ENCODE measurements around the gene TMEM132C. TPM values are rescaled to one million over a fixed set of nuclear protein-coding genes. Genes with fewer than 3 reads are reported as not detected.

TMEM132C gene
- total RNA-seq, 1 donor: not detected

DNA sequence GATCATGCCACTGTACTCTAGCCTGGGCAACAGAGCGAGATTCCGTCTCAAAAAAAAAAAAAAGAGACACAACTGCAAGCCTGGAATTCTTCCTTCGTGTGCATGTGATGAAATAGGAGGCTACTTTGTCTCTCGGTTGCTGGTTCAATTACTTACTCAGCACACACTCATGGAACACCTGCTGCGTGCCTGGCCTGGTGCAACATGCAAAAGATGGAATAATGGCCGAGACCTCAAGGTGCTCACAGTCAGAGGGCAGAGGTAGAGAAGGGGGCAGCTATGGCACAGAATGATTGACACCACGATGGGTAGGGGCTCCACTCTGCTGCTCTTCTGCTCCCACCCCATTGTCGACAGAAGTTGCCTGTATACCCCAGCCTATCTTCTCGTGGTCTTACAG lies 444.5 kb downstream of the TMEM132C start:
- DNase-seq (ENCODE audit: low read depth): no peak
- no peak overlapping the region for H3K4me3 ChIP-seq (ENCODE audit: low read depth, low read length)
- TF ChIP-seq, protein P1, sequence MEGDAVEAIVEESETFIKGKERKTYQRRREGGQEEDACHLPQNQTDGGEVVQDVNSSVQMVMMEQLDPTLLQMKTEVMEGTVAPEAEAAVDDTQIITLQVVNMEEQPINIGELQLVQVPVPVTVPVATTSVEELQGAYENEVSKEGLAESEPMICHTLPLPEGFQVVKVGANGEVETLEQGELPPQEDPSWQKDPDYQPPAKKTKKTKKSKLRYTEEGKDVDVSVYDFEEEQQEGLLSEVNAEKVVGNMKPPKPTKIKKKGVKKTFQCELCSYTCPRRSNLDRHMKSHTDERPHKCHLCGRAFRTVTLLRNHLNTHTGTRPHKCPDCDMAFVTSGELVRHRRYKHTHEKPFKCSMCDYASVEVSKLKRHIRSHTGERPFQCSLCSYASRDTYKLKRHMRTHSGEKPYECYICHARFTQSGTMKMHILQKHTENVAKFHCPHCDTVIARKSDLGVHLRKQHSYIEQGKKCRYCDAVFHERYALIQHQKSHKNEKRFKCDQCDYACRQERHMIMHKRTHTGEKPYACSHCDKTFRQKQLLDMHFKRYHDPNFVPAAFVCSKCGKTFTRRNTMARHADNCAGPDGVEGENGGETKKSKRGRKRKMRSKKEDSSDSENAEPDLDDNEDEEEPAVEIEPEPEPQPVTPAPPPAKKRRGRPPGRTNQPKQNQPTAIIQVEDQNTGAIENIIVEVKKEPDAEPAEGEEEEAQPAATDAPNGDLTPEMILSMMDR (IDR thresholded peaks at IDR 0.05; ENCODE audit: insufficient read depth, low read depth, low read length): no peak

DNA sequence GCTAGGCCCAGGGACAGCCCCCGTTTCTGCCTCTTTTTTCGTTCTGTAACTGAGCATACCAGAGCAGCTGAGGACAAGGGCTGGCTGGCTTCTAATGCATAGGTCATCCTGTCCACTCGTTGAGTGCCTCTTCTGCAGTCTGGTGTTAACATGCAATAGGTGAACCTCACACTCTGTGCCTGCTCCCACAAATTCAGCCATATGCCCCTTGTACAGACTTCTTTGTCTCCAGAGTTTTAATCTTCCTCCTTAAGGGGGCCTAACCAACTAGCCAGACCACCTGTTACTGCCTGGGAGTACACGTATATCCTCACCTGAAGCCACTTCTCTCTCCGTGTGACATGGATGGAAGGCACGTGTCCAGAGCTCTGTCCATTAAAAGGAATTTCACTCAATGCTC lies 445.7 kb downstream of the TMEM132C start:
- no peak for DNase-seq (ENCODE audit: low read depth)
- H3K4me3 ChIP-seq (ENCODE audit: low read depth, low read length): no peak overlapping the region
- TF ChIP-seq, protein P1 (IDR thresholded peaks at IDR 0.05; ENCODE audit: insufficient read depth, low read depth, low read length): no peak

DNA sequence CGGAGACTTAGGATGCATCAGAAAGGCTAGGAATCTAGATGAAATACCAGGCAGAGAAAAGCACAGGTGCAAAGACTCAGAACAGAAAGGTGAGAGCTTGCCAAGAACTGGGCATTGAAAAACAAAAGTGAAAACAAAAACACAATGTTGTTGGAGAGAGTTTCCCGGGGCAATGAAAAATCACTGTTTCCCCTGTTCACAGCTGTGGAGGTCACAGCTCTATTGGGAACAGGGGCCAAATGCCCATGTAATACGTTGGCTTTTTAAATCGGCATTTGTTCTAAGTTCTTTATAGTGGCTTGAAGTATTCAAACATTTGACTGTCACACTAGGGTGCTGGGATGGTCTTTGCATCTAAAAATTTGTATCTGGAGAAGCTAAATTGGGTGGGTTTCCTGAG lies 448.5 kb downstream of the TMEM132C start:
- DNase-seq (ENCODE audit: low read depth): no peak
- no peak overlapping the region for H3K4me3 ChIP-seq (ENCODE audit: low read depth, low read length)
- TF ChIP-seq, protein P1 (IDR thresholded peaks at IDR 0.05; ENCODE audit: insufficient read depth, low read depth, low read length): no peak

DNA sequence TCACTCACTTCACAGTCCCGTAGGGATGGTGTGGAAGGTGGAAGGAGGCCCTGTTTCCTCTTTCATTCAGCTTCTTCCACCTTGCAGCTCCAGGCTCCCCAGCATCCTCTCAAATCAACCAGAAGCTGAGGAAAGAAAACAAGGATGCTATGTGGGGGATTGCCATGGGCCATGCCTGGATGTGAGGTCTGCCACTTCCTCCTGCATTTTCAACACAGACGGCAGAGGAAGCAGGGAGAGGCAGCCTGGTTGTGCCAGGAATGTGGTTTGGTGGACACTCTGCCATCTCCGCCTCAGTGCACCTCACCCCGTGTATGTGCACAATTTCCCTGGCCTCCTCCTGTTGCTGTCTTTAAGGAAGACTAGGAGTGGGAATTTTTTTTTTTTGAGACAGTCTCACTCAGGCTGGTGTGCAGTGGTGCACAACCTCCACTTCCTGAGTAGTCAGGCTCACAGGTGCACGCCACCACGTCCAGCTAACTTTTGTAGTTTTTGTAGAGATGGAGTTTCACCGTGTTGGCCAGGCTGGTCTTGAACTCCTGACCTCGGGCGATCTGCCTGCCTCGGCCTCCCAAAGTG lies 457.6 kb downstream of the TMEM132C start:
- H3K4me3 ChIP-seq (ENCODE audit: low read depth, low read length): no peak overlapping the region
- TF ChIP-seq, protein P1 (IDR thresholded peaks at IDR 0.05; ENCODE audit: insufficient read depth, low read depth, low read length): no peak
- DNase-seq (ENCODE audit: low read depth): no peak

DNA sequence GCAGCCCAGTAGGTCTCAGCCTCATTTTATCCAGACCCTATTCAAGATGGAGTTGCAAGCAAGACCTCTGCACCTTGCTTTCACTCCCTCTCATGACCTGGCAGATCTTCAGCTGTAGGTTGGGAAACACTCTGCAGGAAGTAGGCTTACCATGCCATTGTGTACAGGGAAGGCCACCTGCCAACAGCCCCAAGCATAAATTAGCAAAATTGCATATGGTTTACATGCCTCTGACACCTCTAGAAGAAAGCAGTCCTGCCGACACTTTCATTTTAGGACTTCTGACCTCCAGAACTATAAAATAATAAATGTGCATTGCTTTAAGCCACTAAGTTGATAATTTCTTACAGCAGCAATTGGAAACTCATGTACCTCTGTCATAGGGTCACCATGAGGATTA lies 459.9 kb downstream of the TMEM132C start:
- DNase-seq (ENCODE audit: low read depth): no peak
- TF ChIP-seq, protein P1 (IDR thresholded peaks at IDR 0.05; ENCODE audit: insufficient read depth, low read depth, low read length): no peak
- no peak overlapping the region for H3K4me3 ChIP-seq (ENCODE audit: low read depth, low read length)

DNA sequence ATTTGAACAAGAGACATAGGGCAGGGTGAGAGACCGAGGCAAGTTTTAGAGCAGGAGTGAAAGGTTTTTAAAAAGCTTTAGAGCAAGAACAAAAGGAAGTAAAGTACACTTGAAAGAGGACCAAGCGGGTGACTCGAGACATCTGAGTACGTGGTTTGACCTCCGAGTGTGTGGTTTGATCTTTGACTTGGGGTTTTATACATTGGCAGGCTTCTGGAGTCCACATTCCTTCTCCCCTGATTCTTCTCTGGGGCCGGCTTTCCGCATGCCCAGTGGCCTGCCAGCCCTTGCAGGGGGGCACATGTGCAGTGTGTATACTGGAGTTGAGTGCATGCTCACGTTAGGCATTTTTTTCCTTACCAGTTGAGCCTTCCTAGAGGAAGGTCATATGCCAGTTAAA lies 460.5 kb downstream of the TMEM132C start:
- DNase-seq (ENCODE audit: low read depth): no peak
- H3K4me3 ChIP-seq (ENCODE audit: low read depth, low read length): no peak overlapping the region
- TF ChIP-seq, protein P1 (IDR thresholded peaks at IDR 0.05; ENCODE audit: insufficient read depth, low read depth, low read length): no peak

DNA sequence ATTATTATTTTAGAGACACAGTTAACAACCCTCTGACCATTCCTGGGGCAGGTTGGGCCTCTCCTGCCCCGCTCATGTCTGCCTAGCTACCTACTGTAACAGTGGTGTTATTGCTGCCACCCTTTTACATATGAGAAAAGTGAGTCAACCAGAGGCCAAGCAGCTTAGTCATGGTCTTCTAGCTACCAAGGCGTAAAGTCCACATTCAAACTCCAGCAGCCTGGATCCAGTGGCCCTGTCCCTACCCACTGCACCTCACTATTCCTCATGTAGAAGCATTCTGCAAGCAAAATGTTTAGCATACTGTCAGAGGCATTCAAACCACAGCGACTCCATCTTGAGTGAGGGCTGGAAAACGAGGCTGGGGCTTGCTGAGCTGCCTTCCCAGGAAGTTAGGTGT lies 461.0 kb downstream of the TMEM132C start:
- DNase-seq (ENCODE audit: low read depth): no peak
- TF ChIP-seq, protein P1 (IDR thresholded peaks at IDR 0.05; ENCODE audit: insufficient read depth, low read depth, low read length): no peak
- no peak overlapping the region for H3K4me3 ChIP-seq (ENCODE audit: low read depth, low read length)
